Activated naive CD8-positive, alpha-beta T cell treated with anti-CD3 and anti-CD28 coated beads, Interleukin-2, amount 50 U/mL, for 24 hours (primary cell): ENCODE results near the gene TTC7B.

ENCODE experiments used
- ATAC-seq: fragments of 150-1000 bp; cut with Tn5 transposase; one replicate; pipeline ENCODE4 v1.10.0; 2021
- DNase-seq: peaks from one replicate; pipeline ENCODE4 v3.0.0; 2021
- H3K27ac Mint-ChIP-seq: one replicate; pipeline ENCODE4 v1.8.0; 2021; ENCODE audit warnings: mild to moderate bottlenecking, mixed read lengths
- H3K27me3 Mint-ChIP-seq: one replicate; pipeline ENCODE4 v1.8.0; 2021; ENCODE audit warnings: mixed read lengths
- H3K36me3 Mint-ChIP-seq: one replicate; pipeline ENCODE4 v1.8.0; 2021; ENCODE audit warnings: low read depth, mixed read lengths
- H3K4me1 Mint-ChIP-seq: one replicate; pipeline ENCODE4 v1.8.0; 2021; ENCODE audit warnings: mixed read lengths
- H3K4me3 Mint-ChIP-seq: one replicate; pipeline ENCODE4 v1.8.0; 2021; ENCODE audit warnings: mild to moderate bottlenecking, moderate library complexity, mixed read lengths
- H3K9me3 Mint-ChIP-seq: one replicate; pipeline ENCODE4 v1.8.0; 2021; ENCODE audit warnings: mixed read lengths

Gene TTC7B

DNA sequence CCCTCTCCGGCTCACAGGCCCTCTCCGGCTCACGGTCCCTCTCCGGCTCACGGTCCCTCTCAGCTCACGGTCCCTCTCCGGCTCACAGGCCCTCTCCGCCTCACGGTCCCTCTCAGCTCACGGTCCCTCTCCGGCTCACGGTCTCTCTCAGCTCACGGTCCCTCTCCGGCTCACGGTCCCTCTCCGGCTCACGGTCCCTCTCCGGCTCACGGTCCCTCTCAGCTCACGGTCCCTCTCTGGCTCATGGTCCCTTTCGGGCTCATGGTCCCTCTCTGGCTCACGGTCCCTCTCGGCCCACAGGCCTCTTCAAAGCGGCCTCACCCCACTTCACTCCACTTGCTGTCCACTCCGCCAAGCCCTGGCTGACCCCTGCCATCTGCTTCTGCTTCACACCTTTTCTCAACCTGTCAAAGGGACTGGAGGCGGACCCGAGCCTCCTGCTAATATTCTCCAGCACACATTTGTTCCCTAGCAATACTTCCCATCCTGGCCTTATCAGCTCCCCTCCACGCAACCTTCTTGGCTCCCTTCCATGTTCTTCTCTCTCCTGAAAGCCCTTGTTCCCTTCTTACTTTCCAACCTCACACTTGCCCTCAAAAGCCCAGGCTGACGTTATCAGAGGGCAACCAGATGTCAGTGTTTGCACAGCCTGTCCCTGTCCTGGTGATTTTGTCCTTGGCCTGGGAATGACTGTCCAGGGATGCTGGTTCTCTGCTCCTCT is 242.7 kb downstream of the TTC7B start:
- H3K27ac Mint-ChIP-seq, result no peak overlapping the region
- ATAC-seq (no peak), DNase-seq (no peak)
- H3K4me1 Mint-ChIP-seq, result no peaks in the 10 kb centered on the region
- no peaks in the 10 kb centered on the region for H3K9me3 Mint-ChIP-seq
- H3K27me3 Mint-ChIP-seq, result no peaks in the 10 kb centered on the region
- H3K36me3 Mint-ChIP-seq, result no peaks in the 10 kb centered on the region
- H3K4me3 Mint-ChIP-seq, result no peak overlapping the region

DNA sequence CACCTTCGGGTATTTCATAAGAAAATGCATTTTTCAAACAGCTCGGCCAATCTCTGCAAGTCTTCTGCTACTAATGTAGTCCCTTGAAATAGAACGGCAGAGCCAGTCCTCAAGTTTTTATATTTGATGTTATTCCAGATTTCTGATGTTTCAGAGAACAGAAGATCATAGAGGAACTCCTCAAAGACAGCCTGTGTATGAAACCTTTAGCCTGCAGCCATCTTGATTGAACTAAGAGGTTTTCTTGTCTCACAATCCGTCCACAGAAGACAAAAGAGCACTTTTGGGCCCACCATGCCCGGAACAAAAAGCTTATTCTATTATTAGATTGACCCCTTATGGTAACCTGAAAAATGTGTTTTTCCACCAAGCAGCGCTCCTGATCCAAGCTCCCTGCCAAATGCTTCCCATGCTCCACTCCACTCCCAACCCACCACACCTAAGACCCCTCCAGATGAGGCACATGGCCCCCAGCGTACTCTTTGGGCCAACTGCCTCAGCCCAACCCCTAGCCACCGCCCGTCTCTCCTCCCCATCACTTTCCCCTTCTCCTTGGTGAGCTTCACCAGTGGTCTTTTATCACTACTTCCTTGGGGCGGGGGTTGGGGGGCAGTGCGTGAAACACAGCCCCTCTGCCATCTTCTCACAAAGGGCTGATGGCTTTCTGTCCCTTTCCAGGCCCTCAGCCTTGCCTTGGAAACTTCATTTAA is 243.6 kb downstream of the TTC7B start:
- no peak for ATAC-seq
- Mint-ChIP-seq H3K27me3 (no peaks in the 10 kb centered on the region), H3K36me3 (no peaks in the 10 kb centered on the region), H3K9me3 (no peaks in the 10 kb centered on the region), H3K4me3 (no peak overlapping the region), H3K27ac (no peak overlapping the region), H3K4me1 (no peaks in the 10 kb centered on the region)
- no peak for DNase-seq

DNA sequence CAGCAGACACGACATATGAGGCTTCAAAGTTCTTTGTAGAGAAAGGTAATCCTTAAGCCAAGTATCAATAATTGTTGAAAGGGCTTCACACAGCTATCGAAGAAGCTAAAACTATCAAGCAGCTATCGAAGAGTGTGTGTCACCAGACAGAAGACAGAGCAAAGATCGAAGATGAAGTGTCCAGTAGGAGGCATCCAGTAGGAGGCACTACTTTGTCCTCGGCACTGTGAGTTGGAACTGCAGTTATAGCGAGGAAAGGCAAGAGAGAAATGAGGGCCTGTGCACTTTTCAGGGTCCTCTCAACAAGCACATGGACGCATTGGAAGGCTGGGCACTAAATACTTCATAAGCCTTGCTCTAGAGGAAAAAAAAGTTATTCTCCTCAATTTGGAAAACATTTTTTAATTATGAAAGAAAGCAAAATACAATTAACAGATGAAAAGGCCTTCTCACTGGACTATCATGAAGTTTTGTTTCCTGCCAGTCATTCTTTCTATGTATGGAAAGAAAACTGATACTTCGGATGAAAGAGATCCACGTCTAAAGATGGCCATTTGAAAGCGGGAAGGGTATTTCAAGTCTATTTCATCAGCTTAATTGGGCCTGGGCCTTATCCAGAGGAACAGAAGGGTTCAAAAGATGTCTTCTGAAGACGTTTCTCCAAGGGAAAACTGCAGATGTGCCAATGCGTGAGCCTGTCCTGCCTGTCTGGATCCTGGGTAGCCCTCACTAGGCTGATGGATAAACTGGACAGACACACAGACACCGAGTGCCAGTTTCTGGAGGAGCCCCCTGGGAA is 244.9 kb downstream of the TTC7B start:
- Mint-ChIP-seq H3K4me1 (no peaks in the 10 kb centered on the region), H3K27me3 (no peaks in the 10 kb centered on the region), H3K9me3 (no peaks in the 10 kb centered on the region), H3K27ac (no peak overlapping the region), H3K4me3 (no peak overlapping the region), H3K36me3 (no peaks in the 10 kb centered on the region)
- ATAC-seq (no peak), DNase-seq (no peak)

DNA sequence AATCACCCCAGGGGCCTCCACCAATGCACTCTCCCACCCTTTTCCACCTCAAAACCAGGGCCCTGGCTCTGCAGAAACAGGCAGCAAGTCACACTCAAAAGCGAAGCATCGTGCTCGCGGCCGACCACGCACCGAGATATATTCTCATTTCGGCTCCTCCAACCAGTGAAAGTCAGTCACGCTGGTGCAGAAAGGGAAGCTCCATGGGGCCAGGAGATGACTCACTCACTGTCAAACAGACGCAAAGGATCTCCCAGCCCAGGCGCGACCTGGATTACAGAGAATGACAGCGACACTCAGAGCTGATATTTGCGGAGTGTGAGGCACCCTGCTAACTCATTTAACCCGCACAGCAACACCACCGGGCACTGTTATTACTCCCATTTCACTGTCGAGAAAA is 245.8 kb downstream of the TTC7B start:
- H3K4me1 Mint-ChIP-seq, result no peaks in the 10 kb centered on the region
- DNase-seq, result no peak
- ATAC-seq, result no peak
- H3K36me3 Mint-ChIP-seq, result no peaks in the 10 kb centered on the region
- H3K9me3 Mint-ChIP-seq, result no peaks in the 10 kb centered on the region
- no peak overlapping the region for H3K27ac Mint-ChIP-seq
- no peaks in the 10 kb centered on the region for H3K27me3 Mint-ChIP-seq
- no peak overlapping the region for H3K4me3 Mint-ChIP-seq

DNA sequence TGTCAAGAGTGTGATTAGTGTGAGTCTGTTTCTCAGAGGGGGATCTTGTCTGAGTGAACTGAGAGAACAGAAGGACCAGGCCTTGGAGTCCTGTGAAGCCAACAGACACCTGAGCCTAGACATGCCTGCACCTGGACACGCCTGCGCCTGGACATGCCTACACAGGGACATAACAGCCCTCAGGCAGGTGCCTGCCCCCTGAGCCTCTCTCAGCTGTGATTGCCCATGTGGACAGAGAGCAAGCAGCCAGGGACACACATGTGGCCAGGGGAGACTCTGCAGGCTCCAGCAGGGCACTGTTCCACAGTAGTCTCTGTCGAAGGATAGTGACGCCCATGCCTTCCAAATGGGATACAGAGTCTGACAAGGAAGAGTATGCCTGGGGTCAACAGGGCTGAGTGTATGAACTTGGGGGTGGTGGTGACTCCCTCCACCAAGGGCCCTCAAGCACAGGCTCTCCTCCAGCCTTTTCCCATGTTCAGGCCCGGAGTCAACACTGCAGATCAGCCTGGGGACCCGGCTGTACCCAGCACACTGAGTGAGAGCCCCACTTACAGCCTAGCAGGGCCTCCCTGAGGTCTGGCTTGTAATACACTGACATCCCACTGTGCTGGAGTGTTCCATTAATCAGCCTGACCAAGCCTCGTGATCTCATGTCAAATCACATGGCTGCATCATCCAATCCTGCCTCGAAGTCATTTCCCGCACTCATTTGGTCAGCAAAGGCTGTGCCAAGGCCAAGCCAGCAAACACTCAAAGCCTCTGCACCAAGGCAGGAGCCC is 246.4 kb downstream of the TTC7B start:
- Mint-ChIP-seq H3K27ac (no peak overlapping the region), H3K27me3 (no peaks in the 10 kb centered on the region)

DNA sequence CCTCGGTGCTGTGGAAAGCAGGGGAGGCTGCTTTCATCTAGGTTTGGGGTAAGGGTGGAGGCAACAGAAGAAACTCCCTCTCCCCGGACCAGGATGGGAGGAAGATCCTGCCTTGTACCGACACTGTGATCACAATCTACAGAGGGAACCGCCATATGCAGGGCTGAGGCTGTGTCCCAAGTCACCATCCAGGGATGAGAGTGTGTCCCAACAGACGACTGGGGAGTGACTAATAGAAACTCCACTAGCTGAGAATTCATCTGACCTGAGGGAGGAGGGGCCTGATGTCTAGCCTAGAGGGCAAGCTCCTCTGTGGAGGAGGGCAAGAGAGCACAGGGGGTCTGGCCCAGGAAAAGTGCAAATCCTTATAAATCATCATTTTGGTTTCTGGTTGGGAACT is 247.0 kb downstream of the TTC7B start:
- no peak for DNase-seq
- H3K9me3 Mint-ChIP-seq, result no peaks in the 10 kb centered on the region
- no peaks in the 10 kb centered on the region for H3K27me3 Mint-ChIP-seq
- ATAC-seq, result no peak
- no peaks in the 10 kb centered on the region for H3K36me3 Mint-ChIP-seq
- no peaks in the 10 kb centered on the region for H3K4me1 Mint-ChIP-seq
- no peak overlapping the region for H3K4me3 Mint-ChIP-seq
- no peak overlapping the region for H3K27ac Mint-ChIP-seq

More for the DNA sequence above, 246.4 kb downstream of the TTC7B start:
- no peaks in the 10 kb centered on the region for H3K9me3 Mint-ChIP-seq
- no peak overlapping the region for H3K4me3 Mint-ChIP-seq
- DNase-seq (no peak), ATAC-seq (no peak)
- no peaks in the 10 kb centered on the region for H3K4me1 Mint-ChIP-seq
- no peaks in the 10 kb centered on the region for H3K36me3 Mint-ChIP-seq

DNA sequence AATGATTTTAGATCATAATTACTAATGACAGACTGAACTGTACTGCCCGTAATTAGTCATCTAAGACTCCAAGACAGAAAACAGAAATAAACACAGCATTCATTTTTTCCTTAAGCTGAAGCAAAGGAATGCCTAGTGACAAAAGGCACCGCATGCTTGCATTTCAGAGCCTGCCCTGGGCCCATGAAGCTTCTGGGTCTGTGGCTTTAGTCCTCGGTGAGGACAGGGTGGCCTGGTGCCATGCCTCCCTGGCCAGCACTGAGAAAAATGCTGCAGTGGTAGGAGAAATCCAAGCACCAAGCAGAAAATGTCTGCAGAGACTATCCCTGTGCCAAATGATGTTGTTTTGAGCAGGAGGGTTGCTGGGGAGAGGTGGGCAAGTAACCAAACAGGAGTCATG is 247.8 kb downstream of the TTC7B start:
- Mint-ChIP-seq H3K4me1 (no peaks in the 10 kb centered on the region), H3K27me3 (no peaks in the 10 kb centered on the region), H3K36me3 (no peaks in the 10 kb centered on the region), H3K9me3 (no peaks in the 10 kb centered on the region), H3K4me3 (no peak overlapping the region), H3K27ac (no peak overlapping the region)
- ATAC-seq (no peak), DNase-seq (no peak)

DNA sequence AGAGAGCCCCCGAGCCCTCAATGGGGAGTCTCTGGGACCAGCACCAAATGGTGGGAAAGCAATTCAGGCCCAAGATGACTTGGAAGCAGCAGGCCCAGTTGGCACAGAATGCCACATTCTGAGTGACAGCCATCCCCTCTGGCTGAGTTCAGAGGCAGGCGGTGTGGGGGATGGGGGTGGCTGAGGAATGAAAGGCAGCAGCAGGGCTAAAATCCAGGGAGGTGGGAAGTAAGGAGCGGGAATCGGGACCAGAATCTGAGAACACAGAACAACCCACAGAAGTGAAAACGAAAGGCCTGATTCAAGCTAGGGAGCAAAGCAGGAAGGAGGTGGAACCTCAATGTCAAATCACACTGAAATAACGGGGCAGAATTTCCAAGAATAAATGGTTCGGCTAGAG is 248.2 kb downstream of the TTC7B start:
- Mint-ChIP-seq H3K27ac (no peak overlapping the region), H3K4me3 (no peak overlapping the region), H3K36me3 (no peaks in the 10 kb centered on the region), H3K9me3 (no peaks in the 10 kb centered on the region), H3K4me1 (no peaks in the 10 kb centered on the region), H3K27me3 (no peaks in the 10 kb centered on the region)
- no peak for DNase-seq
- no peak for ATAC-seq

DNA sequence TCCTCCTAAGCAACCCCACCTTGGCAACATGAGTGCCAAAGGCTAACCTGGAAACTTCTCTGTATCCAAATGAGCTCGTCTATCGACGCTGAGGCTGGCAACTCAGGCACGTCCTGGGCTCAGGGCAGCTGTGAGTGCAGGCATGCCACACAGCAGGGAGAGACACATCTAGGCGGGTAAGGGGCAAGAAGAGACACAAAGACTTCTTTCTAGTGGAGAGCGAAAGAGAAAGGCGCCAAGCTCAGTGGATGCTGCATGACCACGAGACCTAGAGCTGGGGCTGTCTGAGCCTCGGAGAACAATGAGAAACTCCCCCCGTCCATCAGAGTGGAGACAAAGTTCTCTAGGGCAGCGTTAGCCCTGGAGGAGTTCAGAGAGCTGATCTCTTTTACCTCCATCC is 249.0 kb downstream of the TTC7B start:
- Mint-ChIP-seq H3K27me3 (no peaks in the 10 kb centered on the region), H3K4me3 (no peak overlapping the region), H3K9me3 (no peaks in the 10 kb centered on the region), H3K27ac (no peak overlapping the region), H3K4me1 (no peaks in the 10 kb centered on the region), H3K36me3 (no peaks in the 10 kb centered on the region)
- DNase-seq (no peak), ATAC-seq (no peak)

DNA sequence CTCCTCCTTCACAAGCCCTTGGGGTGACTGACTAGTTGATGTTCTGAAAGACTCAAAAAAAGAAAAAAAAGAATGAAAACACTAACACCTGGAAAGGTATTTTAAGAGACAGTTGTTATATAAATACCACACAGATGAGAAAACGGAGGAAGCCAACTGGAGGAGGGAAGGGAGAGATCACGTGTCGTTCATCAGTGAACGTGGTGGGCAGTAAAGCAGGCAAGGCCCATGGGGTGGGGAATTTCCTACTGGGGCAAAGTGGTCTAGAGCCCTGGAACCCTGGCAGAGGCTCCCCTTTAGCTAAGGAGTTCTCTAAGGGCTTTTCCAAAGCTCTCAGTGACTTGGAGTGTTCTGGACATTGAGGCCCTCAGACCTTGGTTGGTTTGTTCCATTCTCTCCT is 249.7 kb downstream of the TTC7B start:
- H3K36me3 Mint-ChIP-seq, result no peaks in the 10 kb centered on the region
- H3K27me3 Mint-ChIP-seq, result no peaks in the 10 kb centered on the region
- H3K27ac Mint-ChIP-seq, result no peak overlapping the region
- no peaks in the 10 kb centered on the region for H3K4me1 Mint-ChIP-seq
- no peaks in the 10 kb centered on the region for H3K9me3 Mint-ChIP-seq
- no peak overlapping the region for H3K4me3 Mint-ChIP-seq
- DNase-seq (no peak), ATAC-seq (no peak)

DNA sequence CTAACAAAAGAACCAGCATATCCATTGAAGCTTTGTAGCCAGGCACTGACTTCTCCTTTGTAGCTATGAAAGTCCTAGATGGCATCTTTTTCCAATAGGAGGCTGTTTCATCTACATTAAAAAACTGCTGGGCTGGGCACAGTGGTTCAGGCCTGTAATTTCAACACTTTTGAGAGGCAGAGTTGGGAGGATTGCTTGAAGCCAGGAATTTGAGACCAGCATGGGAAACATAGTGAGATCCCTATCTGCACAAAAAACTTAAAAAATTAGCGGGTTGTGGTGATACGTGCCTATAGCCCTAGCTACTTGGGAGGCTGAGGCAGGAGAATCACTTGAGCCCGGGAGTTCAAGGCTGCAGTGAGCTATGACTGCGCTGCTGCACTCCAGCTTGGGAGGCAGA is 251.7 kb downstream of the TTC7B start:
- H3K4me3 Mint-ChIP-seq, result no peak overlapping the region

DNA sequence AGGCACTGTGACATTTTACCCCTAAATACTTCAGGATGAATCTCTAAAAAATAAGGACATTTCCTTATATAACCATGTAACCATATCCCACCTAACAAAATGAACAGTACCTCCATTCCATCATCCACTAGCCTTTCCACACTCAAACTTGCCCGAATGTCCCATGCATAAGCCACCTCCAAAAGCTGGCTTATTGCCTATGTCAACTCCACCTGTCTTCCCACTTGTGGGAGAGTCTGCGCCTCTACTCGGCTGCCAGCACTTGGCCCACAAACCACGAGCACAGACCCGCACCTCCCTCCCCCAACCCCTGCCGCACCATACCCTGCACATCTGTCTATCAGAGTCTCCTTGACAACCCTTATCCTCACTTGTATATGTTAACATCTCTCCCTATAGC is 253.6 kb downstream of the TTC7B start:
- ATAC-seq (no peak), DNase-seq (no peak)
- Mint-ChIP-seq H3K9me3 (no peaks in the 10 kb centered on the region), H3K4me1 (no peaks in the 10 kb centered on the region), H3K27me3 (no peaks in the 10 kb centered on the region), H3K36me3 (no peaks in the 10 kb centered on the region), H3K27ac (no peak overlapping the region), H3K4me3 (no peak overlapping the region)

More for the DNA sequence above, 251.7 kb downstream of the TTC7B start:
- DNase-seq (no peak), ATAC-seq (no peak)
- Mint-ChIP-seq H3K36me3 (no peaks in the 10 kb centered on the region), H3K27ac (no peak overlapping the region), H3K9me3 (no peaks in the 10 kb centered on the region), H3K4me1 (no peaks in the 10 kb centered on the region), H3K27me3 (no peaks in the 10 kb centered on the region)

DNA sequence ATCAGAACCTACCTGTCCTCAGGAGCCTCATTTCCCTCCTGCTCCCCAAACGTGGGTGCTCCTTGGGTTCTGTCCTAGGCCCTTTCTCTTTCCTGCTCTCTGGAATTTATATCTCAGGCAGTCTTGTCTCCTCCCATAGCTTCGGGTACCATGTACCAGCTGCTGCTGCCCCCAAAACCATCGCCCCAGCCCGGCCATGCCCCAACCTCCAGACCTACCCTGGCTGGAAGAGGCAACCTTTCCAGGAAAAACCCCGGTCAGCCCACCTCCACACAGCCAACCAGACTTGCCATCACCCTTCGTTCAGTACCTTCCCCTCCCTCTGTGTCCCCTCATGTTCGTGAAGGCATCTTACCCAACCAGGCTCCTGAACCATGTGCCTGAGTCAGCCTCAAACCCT is 254.3 kb downstream of the TTC7B start:
- Mint-ChIP-seq H3K4me3 (no peak overlapping the region), H3K27ac (no peak overlapping the region), H3K27me3 (no peaks in the 10 kb centered on the region), H3K9me3 (no peaks in the 10 kb centered on the region), H3K36me3 (no peaks in the 10 kb centered on the region), H3K4me1 (no peaks in the 10 kb centered on the region)
- DNase-seq (no peak), ATAC-seq (no peak)

DNA sequence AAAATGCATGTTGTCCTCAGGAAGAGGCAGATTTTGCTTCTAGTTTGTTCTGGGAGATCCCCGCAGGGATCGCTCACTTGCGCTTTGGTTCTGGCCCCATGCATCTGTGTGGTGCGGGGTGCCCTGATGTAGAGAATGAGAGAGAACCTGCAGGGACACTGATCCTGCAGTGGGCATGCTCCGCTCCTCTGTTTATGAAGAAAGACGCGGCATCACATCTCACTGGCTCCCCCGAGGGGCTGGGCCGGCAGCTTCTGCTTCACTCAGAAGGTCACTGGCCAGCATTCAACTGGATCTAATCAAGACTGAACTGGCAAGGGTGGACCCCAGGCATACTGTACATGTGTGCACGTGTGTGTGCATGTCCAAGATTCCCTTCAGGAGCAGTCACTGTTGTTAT is 255.2 kb downstream of the TTC7B start:
- Mint-ChIP-seq H3K27me3 (no peaks in the 10 kb centered on the region), H3K4me1 (no peaks in the 10 kb centered on the region), H3K9me3 (no peaks in the 10 kb centered on the region), H3K36me3 (no peaks in the 10 kb centered on the region), H3K4me3 (no peak overlapping the region), H3K27ac (no peak overlapping the region)
- DNase-seq, result no peak
- no peak for ATAC-seq
